IPS-NIHi7 (cell line): ENCODE results near the gene VSX1.

ENCODE experiments used
- DNase-seq: peaks from one replicate; pipeline ENCODE4 v3.0.0; 2012; ENCODE audit warnings: mixed read lengths; ENCODE audit errors: extremely low spot score

The VSX1 gene

GRCh38 chr20:25053255-25054031 lies 28.5 kb downstream of the VSX1 start:
- no peak for DNase-seq

GRCh38 chr20:25052255-25053194 lies 29.4 kb downstream of the VSX1 start:
- DNase-seq: no peak

GRCh38 chr20:25051386-25052155 lies 30.4 kb downstream of the VSX1 start:
- no peak for DNase-seq

- DNase-seq: no peak
Observed at GRCh38 chr20:25050501-25051350, 31.2 kb downstream of the VSX1 start.

GRCh38 chr20:25050082-25050481 lies 31.9 kb downstream of the VSX1 start:
- no peak for DNase-seq

- no peak for DNase-seq
Observed at GRCh38 chr20:25049261-25050060, 32.5 kb downstream of the VSX1 start.

GRCh38 chr20:25048519-25048952 lies 33.4 kb downstream of the VSX1 start:
- DNase-seq: no peak

GRCh38 chr20:25047766-25048165 lies 34.2 kb downstream of the VSX1 start:
- DNase-seq: no peak

GRCh38 chr20:25046736-25047666 lies 34.9 kb downstream of the VSX1 start:
- DNase-seq: no peak

- DNase-seq: no peak
Observed at GRCh38 chr20:25046181-25046641, 35.7 kb downstream of the VSX1 start.

GRCh38 chr20:25045343-25045712 lies 36.6 kb downstream of the VSX1 start:
- DNase-seq: no peak

GRCh38 chr20:25044660-25045342 lies 37.1 kb downstream of the VSX1 start:
- DNase-seq: no peak

- DNase-seq: no peak
Observed at GRCh38 chr20:25044261-25044560, 37.7 kb downstream of the VSX1 start.

- no peak for DNase-seq
Observed at GRCh38 chr20:25043499-25044260, 38.3 kb downstream of the VSX1 start.

- DNase-seq: no peak
Observed at GRCh38 chr20:25042531-25043498, 39.1 kb downstream of the VSX1 start.

GRCh38 chr20:25041813-25042530 lies 40.0 kb downstream of the VSX1 start:
- no peak for DNase-seq
